H7 (cell line): Measurements from ENCODE around the gene HAUS1. TPM values are rescaled to one million over a fixed set of nuclear protein-coding genes. Genes with fewer than 3 reads are reported as not detected.
A peak's percentile ranks its signal among the peaks of the same experiment; 100 is the strongest.

Experiments used
- DNase-seq: peaks from one replicate; pipeline ENCODE4 v3.0.0; 2012
- H3K27me3 ChIP-seq: 2 replicates; pipeline ENCODE4 v1.6.0; 2011; ENCODE audit warnings: mild to moderate bottlenecking, low read length; ENCODE audit not compliant: control insufficient read depth, insufficient read depth
- H3K36me3 ChIP-seq: replicated peaks from 2 replicates; pipeline ENCODE4 v1.5.1; 2011; ENCODE audit warnings: low read length; ENCODE audit not compliant: control insufficient read depth, insufficient read depth
- H3K4me3 ChIP-seq: 2 replicates; pipeline ENCODE4 v1.5.1; 2011; ENCODE audit warnings: low read depth, mild to moderate bottlenecking, control low read depth, low read length, moderate library complexity; ENCODE audit not compliant: insufficient read depth
- total RNA-seq: library from RNA; depleted of rRNA; stranded (reverse); fragments of >200 nt; shearing (Covaris generic); gene quantifications from 2 replicates; pipeline ENCODE4 v1.2.3, GENCODE V29; 2014; rRNA removed

Gene HAUS1, protein sequence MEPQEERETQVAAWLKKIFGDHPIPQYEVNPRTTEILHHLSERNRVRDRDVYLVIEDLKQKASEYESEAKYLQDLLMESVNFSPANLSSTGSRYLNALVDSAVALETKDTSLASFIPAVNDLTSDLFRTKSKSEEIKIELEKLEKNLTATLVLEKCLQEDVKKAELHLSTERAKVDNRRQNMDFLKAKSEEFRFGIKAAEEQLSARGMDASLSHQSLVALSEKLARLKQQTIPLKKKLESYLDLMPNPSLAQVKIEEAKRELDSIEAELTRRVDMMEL
- 60.3 and 67.7 TPM in 2 replicates for total RNA-seq

GRCh38 chr18:46104128-46104911, at the start of gene HAUS1:
HAUS1 (plus strand) TSS chr18:46104385; CDS start chr18:46104412, 27 bp downstream.
- H3K36me3 ChIP-seq = peaks cover 5% of the 10 kb centered on the region
- DNase-seq = peak; percentile 94
- H3K27me3 ChIP-seq = no peaks in the 10 kb centered on the region
- H3K4me3 ChIP-seq = peak within 1 kb of the TSS; percentile 98

- Histone ChIP-seq H3K27me3 (no peaks in the 10 kb centered on the region), H3K36me3 (no peaks in the 10 kb centered on the region), H3K4me3 (no peak overlapping the region)
- no peak for DNase-seq
Observed at GRCh38 chr18:46054956-46055837, 49.0 kb upstream of the HAUS1 start.

DNA sequence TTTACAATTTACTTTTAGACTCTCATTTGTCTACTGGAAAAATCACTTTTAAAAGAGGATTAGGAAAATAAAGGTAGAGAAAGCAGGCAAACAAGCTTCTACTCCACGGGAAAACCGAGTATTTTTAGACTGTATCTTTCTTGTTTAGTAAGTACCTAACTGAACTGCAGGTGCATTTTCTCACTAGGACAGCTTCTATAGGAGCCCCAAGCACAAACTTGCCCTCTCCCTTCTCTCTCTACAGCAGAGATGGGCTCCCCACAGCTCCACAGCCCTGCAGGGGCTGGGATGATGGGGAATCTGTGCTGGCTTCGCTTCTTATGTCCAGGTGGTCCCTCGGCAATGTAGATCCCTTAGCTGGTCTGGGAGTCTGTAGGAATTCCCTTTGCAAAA, 48.4 kb upstream of the HAUS1 start:
- H3K36me3 ChIP-seq = no peaks in the 10 kb centered on the region
- DNase-seq = no peak
- no peaks in the 10 kb centered on the region for H3K27me3 ChIP-seq
- no peak overlapping the region for H3K4me3 ChIP-seq

DNA sequence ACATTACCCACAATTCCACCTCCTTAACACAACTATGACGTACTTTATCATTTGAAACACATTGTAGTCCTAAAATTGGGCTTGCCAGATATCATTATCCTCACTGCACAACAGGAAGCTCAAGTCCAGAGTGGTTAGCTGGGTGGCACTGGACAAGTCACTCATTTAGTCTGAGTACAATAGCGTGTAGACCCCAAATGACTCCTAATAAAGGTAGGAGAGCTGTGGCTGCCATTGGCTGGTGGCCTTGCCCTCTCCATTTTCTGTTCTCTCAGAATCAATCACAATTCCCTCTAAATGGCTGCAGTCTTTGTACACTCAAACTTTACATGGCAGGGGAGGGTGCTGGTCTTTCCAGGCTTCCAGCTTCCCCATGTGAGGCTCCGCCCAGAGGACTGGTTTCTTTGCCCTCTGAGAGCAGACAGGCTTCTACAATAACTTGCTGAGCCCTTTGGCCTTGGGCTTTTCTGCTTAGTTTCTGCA, 43.8 kb upstream of the HAUS1 start:
- Histone ChIP-seq H3K27me3 (no peaks in the 10 kb centered on the region), H3K36me3 (no peaks in the 10 kb centered on the region), H3K4me3 (no peak overlapping the region)
- DNase-seq = no peak

- Histone ChIP-seq H3K36me3 (no peaks in the 10 kb centered on the region), H3K27me3 (no peaks in the 10 kb centered on the region), H3K4me3 (no peak overlapping the region)
- DNase-seq = no peak
Observed at GRCh38 chr18:46061387-46061786, 42.8 kb upstream of the HAUS1 start.

- DNase-seq = no peak
- Histone ChIP-seq H3K4me3 (no peak overlapping the region), H3K36me3 (no peaks in the 10 kb centered on the region), H3K27me3 (no peaks in the 10 kb centered on the region)
Observed at GRCh38 chr18:46061796-46062195, 42.4 kb upstream of the HAUS1 start.

- no peaks in the 10 kb centered on the region for H3K36me3 ChIP-seq
- no peak for DNase-seq
- H3K4me3 ChIP-seq = no peak overlapping the region
- H3K27me3 ChIP-seq = no peaks in the 10 kb centered on the region
Observed at GRCh38 chr18:46062781-46063180, 41.4 kb upstream of the HAUS1 start.

DNA sequence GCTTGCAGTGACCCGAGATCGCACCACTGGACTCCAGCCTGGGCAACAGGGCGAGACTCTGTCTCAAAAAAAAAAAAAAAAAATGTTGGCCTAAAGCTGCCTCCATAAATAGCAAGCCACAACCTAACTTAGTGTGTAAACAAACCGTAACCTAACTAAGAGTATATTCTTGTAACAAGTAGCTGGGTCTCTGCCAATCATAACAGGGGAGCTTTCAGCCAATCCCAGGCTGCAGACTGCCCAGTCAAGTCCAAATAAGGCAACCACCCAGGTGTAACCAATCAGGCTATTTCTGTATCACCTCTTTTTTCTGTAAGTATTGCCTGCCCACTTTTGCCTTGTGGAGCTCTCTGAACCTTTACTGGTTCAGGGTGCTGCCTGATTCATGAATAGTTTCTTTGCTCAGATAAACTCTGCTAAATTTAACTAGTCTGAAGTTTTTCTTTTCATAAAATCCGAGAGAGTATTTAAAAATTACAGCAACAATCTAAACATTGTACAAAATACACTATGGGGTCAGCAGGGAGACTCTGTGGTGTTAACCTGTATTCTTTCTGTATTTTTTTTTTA, 36.7 kb upstream of the HAUS1 start:
- Histone ChIP-seq H3K36me3 (no peaks in the 10 kb centered on the region), H3K27me3 (peaks cover 20% of the 10 kb centered on the region), H3K4me3 (no peak overlapping the region)
- DNase-seq = no peak

DNA sequence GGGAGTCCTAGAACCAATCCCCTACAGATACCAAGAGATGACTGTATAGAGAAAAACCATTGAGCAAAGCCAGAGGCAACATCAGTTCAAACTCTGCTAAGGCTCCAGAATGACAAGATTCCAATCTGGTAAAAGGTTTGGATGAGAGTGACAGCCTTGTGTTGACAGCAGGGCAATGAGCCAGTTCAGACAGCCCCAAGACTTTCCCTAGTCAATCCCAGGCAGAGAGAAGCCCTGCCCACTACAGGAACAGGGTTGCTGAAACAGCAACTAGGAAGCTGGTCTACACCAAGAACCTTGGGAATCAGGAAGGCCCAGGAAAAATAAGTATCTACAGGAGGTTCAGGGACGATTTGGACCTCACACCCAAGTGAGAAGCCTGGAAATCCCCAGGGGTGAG, 35.4 kb upstream of the HAUS1 start:
- DNase-seq = no peak
- peaks cover 28% of the 10 kb centered on the region for H3K27me3 ChIP-seq
- H3K36me3 ChIP-seq = no peaks in the 10 kb centered on the region
- H3K4me3 ChIP-seq = no peak overlapping the region

GRCh38 chr18:46069524-46069923, 34.7 kb upstream of the HAUS1 start:
- DNase-seq = no peak
- H3K36me3 ChIP-seq = no peaks in the 10 kb centered on the region
- peaks cover 28% of the 10 kb centered on the region for H3K27me3 ChIP-seq
- no peak overlapping the region for H3K4me3 ChIP-seq

- Histone ChIP-seq H3K4me3 (no peak overlapping the region), H3K27me3 (peaks cover 28% of the 10 kb centered on the region), H3K36me3 (no peaks in the 10 kb centered on the region)
- no peak for DNase-seq
Observed at GRCh38 chr18:46070232-46070631, 34.0 kb upstream of the HAUS1 start.

DNA sequence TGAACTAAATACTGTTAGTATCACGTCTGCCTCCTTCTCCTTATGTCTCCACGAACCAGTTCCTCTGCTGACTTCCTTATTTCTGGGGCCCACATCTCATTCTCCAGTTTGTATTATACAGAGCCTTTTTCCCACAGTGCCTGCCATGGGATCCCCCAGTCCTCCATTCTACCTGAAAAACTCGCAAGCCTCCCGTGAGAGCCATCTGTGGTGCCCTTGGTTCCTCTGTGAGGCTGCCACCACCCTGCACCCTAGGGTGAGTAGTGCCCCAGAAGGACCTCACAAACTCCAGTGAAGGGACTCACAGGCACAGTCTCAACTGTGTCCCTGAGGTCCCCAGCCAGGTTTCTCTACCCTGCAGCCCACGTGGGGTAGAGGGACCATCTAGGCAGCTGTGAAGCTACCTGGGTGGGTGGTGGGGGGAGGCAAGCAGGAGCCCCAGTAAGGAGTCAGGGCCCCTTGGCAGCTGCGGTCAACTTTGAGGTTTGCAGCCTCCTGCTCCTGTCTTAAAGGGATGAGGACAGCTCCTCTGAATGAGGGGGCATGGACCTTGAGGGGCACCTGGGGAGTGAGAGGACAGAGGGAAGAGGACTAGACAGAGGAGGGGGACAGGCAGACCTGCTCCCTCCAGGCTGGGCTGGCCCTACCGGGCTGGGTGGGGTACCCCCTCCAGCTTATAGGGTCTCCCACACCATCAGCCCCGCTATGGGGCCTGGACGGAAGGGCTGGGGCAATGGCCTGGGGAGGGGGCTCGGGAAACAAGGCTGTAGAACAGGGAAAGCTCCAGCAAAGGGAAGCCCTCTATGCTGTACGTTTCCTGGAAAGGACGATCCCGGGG, 33.2 kb upstream of the HAUS1 start:
- Histone ChIP-seq H3K36me3 (no peaks in the 10 kb centered on the region), H3K4me3 (peak overlapping the region; percentile 65), H3K27me3 (peaks cover 28% of the 10 kb centered on the region)
- no peak for DNase-seq

DNA sequence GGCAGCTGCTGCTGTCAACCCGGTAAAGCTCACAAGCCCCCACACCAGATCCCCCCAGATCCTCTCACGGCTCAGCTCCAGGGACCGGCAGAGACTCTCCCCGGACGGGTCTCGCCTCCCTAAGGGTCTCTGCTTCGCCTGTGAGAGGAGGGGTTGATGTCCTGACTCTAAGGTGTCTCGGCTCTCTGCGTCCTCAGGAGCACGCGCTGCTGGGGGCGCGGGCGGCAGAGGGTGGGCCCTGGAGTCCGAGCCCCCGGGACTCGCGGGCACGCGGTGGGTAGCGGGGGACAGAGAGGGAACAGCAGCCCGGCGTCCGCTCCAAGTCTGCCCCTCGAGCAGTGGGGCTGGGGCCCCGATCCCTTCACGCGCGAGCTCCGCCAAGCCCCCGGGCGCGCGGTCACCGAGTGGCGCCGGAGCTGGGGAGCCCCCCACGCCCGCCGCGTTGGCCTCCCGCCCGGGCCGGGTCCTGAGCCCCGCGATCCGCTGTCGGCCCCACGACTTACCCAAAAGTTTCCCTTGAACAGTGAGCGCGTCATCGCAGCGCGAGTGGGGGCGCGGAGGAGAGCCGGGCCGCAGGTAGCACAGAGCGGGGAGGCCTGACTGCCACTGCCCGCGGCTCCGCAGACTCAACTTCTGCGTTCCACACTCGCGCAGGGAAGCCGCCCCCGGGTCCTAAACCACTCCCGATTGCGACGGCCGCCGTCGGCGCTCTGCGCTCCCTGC, 32.4 kb upstream of the HAUS1 start, which contains the start of gene PSTPIP2:
TSS of gene PSTPIP2 (minus strand) at position 608 of the 723 bp plus-strand sequence. CDS start at position 536, 72 bp downstream.
- H3K27me3 ChIP-seq = peaks cover 28% of the 10 kb centered on the region
- H3K36me3 ChIP-seq = no peaks in the 10 kb centered on the region
- H3K4me3 ChIP-seq = peak within 1 kb of the TSS; percentile 65
- peak; percentile 79 for DNase-seq
